HEK293T (cell line): ENCODE data around the gene CAVIN1.

Experiments
- CTCF ChIA-PET: fragments of 350-600 bp; formaldehyde crosslinking; extraction: SDS; loops from one replicate; lab custom pipeline; 2021; ENCODE audit warnings: antibody characterized with exemption, inconsistent platforms; lab: Yijun Ruan, JAX
- POLR2A ChIA-PET: fragments of 350-600 bp; formaldehyde crosslinking; extraction: SDS; loops from one replicate; lab custom pipeline; 2020; ENCODE audit warnings: antibody characterized with exemption, inconsistent platforms; lab: Yijun Ruan, JAX
- DNase-seq: peaks from one replicate; pipeline ENCODE4 v3.0.0; 2012; ENCODE audit warnings: mixed read lengths; ENCODE audit errors: extremely low spot score
- ARNT ChIP-seq: fragments of 450-650 bp; IDR thresholded peaks from 2 replicates; pipeline ENCODE4 v1.6.1; 2017; ENCODE audit warnings: mild to moderate bottlenecking
- BHLHE40 ChIP-seq: fragments of 450-650 bp; IDR thresholded peaks from 2 replicates; pipeline ENCODE4 v1.6.1; 2016; ENCODE audit warnings: mild to moderate bottlenecking, moderate library complexity, borderline replicate concordance
- CTBP1 ChIP-seq: fragments of 450-650 bp; IDR thresholded peaks from 2 replicates; pipeline ENCODE4 v1.6.1; 2016; ENCODE audit warnings: borderline replicate concordance
- ELF4 ChIP-seq: fragments of 450-650 bp; IDR thresholded peaks from 2 replicates; pipeline ENCODE4 v1.6.1; 2017; ENCODE audit warnings: antibody characterized with exemption
- FOXA1 ChIP-seq: fragments of 450-650 bp; IDR thresholded peaks from 2 replicates; pipeline ENCODE4 v1.6.1; 2016; ENCODE audit warnings: mild to moderate bottlenecking
- FOXK2 ChIP-seq: fragments of 450-650 bp; IDR thresholded peaks from 2 replicates; pipeline ENCODE4 v1.6.1; 2016; ENCODE audit warnings: mild to moderate bottlenecking
- FOXM1 ChIP-seq: fragments of 450-650 bp; IDR thresholded peaks from 2 replicates; pipeline ENCODE4 v1.6.1; 2017; ENCODE audit warnings: mild to moderate bottlenecking, borderline replicate concordance
- HDGF ChIP-seq: fragments of 450-650 bp; IDR thresholded peaks from 2 replicates; pipeline ENCODE4 v1.6.1; 2017; ENCODE audit warnings: antibody characterized with exemption, borderline replicate concordance
- L3MBTL2 ChIP-seq: fragments of 450-650 bp; conservative IDR thresholded peaks from 2 replicates; pipeline ENCODE4 v1.6.1; 2016; ENCODE audit warnings: mild to moderate bottlenecking
- LEF1 ChIP-seq: fragments of 450-650 bp; IDR thresholded peaks from 2 replicates; pipeline ENCODE4 v1.6.1; 2017; ENCODE audit warnings: mild to moderate bottlenecking, borderline replicate concordance
- NFRKB ChIP-seq: fragments of 450-650 bp; IDR thresholded peaks from 2 replicates; pipeline ENCODE4 v1.6.1; 2016; ENCODE audit warnings: mild to moderate bottlenecking, moderate library complexity
- SP1 ChIP-seq: fragments of 450-650 bp; IDR thresholded peaks from 2 replicates; pipeline ENCODE4 v1.6.1; 2017
- SUZ12 ChIP-seq: fragments of 450-650 bp; IDR thresholded peaks from 2 replicates; pipeline ENCODE4 v1.6.1; 2016; ENCODE audit warnings: mild to moderate bottlenecking
- TARDBP ChIP-seq: fragments of 450-650 bp; IDR thresholded peaks from 2 replicates; pipeline ENCODE4 v1.6.1; 2016
- ZNF384 ChIP-seq: fragments of 450-650 bp; IDR thresholded peaks from 2 replicates; pipeline ENCODE4 v1.6.1; 2016
- TF ChIP-seq, protein P1 (sequence below): fragments of 450-650 bp; IDR thresholded peaks from 2 replicates; pipeline ENCODE4 v1.6.1; 2016

CAVIN1 gene

DNA sequence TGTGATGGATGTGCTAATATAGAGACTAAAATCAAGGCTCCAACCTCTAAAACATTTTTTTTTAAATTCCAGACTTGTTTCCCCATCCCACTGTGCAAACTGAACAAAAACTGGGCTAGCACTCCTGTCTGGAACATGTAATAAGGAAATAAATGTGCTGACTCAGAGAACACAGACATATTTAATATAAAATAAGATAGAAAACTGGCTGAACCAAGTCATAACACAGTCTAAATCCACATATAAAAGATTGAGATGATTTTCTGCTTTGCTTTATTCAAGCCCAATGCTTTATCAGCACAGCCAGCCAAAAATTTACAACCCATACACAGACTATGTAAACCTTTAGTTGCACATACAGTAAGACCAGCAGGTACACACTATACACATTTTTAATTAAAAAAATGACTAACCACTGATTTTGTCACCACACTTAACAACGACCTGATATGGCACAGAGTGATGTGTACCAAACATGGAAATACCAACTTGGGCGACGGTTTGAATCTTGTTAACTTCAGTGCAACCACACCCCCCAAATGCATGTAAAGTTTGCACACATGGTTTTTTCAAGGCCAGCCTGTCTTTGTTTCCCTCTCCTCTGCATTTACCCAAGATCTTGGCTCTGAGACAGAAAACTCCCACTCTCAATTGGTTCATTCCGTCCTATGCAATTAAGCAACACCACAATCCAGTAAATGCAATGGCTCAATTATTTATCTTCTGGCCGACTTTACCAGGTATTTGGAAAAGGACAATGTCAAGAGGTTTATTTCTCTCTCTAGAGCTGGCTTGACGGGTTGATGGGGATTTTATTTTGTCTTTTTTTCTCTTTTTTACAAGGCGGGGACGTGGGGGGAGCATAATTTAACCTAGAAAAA, 36.0 kb downstream of the CAVIN1 start:
- no peak for DNase-seq

DNA sequence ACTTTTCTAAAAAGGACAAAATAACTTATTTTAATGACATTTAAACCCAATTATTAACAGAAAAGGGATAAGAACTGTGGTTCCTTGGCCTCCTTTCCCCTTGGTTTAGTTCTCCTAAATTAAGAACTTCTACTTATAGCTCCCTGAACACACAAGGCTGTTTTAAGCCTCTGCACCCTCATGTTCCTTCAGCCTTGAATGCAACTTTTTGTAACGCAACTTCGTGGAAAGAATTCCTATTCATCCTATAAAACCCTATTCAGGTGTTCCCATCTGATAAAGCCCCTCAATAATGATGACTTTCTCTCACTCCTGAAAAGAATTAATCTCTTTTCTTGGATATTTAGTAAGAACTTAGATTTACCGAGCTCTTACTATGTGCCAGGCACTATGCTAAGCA, 41.2 kb downstream of the CAVIN1 start:
- ChIA-PET POLR2A (no interaction called here), CTCF (no interaction called here)
- TF ChIP-seq ZNF384 (no peak), NFRKB (no peak), HDGF (no peak), ELF4 (no peak), FOXK2 (no peak), FOXA1 (no peak), SUZ12 (no peak), BHLHE40 (no peak), LEF1 (no peak), ARNT (no peak), TARDBP (no peak), CTBP1 (no peak), L3MBTL2 (no peak), FOXM1 (no peak), SP1 (no peak)
- TF ChIP-seq, protein P1, sequence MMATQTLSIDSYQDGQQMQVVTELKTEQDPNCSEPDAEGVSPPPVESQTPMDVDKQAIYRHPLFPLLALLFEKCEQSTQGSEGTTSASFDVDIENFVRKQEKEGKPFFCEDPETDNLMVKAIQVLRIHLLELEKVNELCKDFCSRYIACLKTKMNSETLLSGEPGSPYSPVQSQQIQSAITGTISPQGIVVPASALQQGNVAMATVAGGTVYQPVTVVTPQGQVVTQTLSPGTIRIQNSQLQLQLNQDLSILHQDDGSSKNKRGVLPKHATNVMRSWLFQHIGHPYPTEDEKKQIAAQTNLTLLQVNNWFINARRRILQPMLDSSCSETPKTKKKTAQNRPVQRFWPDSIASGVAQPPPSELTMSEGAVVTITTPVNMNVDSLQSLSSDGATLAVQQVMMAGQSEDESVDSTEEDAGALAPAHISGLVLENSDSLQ: no peak
- DNase-seq: no peak

More for the DNA sequence above, 36.0 kb downstream of the CAVIN1 start:
- TF ChIP-seq SP1 (no peak), ARNT (no peak), ELF4 (no peak), FOXA1 (no peak), L3MBTL2 (no peak), SUZ12 (no peak), TARDBP (no peak), ZNF384 (no peak), NFRKB (no peak), HDGF (no peak), CTBP1 (no peak), LEF1 (no peak), FOXM1 (no peak), BHLHE40 (no peak)
- TF ChIP-seq, protein P1: no peak
- POLR2A ChIA-PET: interaction anchor here (0.6 to 0.8 kb wide), 2 partner anchors 28 to 46 kb away, joined by 3 to 4 read pairs; no protein-coding TSS in a partner anchor
- CTCF ChIA-PET: interaction anchor here (0.7 kb wide), 1 partner anchor 65 kb away, joined by 3 read pairs; no protein-coding TSS in a partner anchor

DNA sequence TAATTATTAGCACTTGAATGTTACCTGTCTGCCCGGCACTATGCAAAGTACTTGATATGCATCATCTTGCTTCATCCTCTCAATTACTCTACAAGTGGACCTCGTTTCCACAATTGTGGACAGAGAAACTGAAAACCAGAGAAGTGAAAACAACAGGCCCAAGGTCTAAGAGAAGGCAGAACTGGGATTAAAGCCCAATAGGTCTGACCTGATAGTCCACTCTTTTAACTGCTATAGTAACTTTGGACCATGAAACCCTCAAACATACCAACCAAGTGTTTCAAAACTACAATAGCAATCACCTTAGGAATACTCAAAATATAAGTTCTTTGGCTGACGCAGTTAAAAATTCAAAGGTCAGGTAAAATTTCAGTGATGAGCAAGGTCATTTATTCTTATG, 42.1 kb downstream of the CAVIN1 start:
- no peak for DNase-seq
- POLR2A ChIA-PET: no interaction called here
- CTCF ChIA-PET: no interaction called here
- no peak for TF ChIP-seq FOXM1
- no peak for TF ChIP-seq ELF4
- TF ChIP-seq FOXA1: no peak
- no peak for TF ChIP-seq LEF1
- TF ChIP-seq SP1: no peak
- no peak for TF ChIP-seq FOXK2
- no peak for TF ChIP-seq L3MBTL2
- no peak for TF ChIP-seq HDGF
- TF ChIP-seq SUZ12: no peak
- TF ChIP-seq TARDBP: no peak
- TF ChIP-seq ZNF384: no peak
- TF ChIP-seq, protein P1: no peak
- no peak for TF ChIP-seq BHLHE40
- TF ChIP-seq NFRKB: no peak
- TF ChIP-seq CTBP1: no peak
- no peak for TF ChIP-seq ARNT

DNA sequence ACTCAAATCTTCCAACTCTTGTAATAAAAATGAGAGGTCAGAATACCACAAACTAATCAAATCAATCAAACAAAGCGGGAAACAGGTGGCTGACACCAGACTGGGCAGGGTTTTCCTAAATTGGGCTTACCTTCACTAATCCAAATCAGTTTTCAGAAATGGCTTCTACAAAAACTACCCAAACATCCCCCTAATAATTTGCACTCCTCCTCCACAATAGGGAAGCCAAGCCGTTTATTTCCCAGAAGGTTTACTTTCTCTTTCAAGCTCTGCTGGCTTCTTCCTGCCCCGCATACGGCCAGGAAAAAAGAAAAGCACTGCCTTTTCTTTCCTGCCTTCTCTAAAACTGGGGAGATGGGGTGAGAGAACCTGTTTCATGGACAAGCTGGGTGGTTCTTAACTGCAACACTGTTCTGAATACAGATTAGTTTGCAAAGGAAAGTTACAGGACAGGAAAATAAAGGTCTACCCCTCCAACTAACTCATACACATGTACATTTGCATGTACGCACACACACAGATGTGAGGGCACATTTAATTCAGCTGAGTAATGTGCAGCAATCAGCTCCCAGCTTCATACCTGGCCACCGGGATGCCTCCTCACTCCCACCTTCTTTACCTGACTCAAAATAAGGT, 44.0 kb downstream of the CAVIN1 start:
- TF ChIP-seq ZNF384: no peak
- no peak for TF ChIP-seq LEF1
- ChIA-PET CTCF (interaction anchor here (1.0 to 1.3 kb wide), 2 partner anchors 15 to 24 kb away, joined by 3 read pairs; no protein-coding TSS in a partner anchor), POLR2A (no interaction called here)
- DNase-seq: no peak

DNA sequence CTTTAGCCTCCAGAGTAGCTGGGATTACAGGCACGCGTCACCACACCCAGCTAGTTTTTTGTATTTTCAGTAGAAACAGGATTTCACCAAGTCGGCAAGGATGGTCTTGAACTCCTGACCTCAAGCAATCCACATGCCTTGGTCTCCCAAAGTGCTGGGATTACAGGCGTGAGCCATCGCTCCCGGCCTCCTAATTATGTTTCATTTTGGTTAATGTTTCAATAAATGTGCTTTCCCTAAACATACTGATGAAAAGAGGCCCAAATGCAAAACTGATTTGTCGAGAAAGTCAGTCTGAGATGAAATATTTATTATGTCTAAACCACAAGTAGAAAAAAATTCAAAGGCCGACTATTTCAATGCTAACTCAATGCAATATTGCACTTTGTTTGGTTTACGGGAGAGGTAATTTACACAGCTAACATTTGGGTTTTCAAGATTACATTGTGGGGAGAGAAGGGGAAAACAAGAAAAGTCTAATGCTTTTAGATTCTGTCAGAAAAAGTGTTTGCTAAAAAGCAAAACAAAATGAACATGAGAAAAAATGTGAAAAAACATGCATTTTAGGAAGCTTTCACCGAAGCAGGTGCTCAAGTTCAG, 44.6 kb downstream of the CAVIN1 start:
- ChIA-PET CTCF (interaction anchor here (0.6 to 0.9 kb wide), 2 partner anchors 158 to 725 kb away, joined by 4 to 5 read pairs; partner anchors contain the start of gene NAGLU), POLR2A (no interaction called here)
- no peak for TF ChIP-seq CTBP1
- TF ChIP-seq HDGF: no peak
- no peak for TF ChIP-seq BHLHE40
- TF ChIP-seq TARDBP: no peak
- no peak for TF ChIP-seq SUZ12
- TF ChIP-seq, protein P1: no peak
- TF ChIP-seq FOXA1: no peak
- no peak for TF ChIP-seq ARNT
- no peak for TF ChIP-seq ELF4
- TF ChIP-seq L3MBTL2: no peak
- TF ChIP-seq SP1: no peak
- TF ChIP-seq LEF1: no peak
- TF ChIP-seq ZNF384: no peak
- no peak for TF ChIP-seq FOXM1
- no peak for TF ChIP-seq NFRKB
- no peak for TF ChIP-seq FOXK2
- DNase-seq: no peak
